ENCODE measurements around the gene TSPOAP1. TPM values are rescaled to one million over a fixed set of nuclear protein-coding genes. Genes with fewer than 3 reads are reported as not detected.

TSPOAP1 gene
- total RNA-seq, 2 donors from 2014 or later: 22.6 to 26.3 TPM

GRCh38 chr17:58327363-58328194, 1.0 kb downstream of the TSPOAP1 start:
- H3K27me3 ChIP-seq (replicated peaks; ENCODE audit: insufficient read depth): no peaks in the 10 kb centered on the region
- peaks cover 6 to 22% of the 10 kb centered on the region in 2 donors for H3K4me1 ChIP-seq (ENCODE audit: control insufficient read depth in 1 of 2, low read depth in 2 of 2)
- H3K4me3 ChIP-seq: no peak overlapping the region
- H3K27ac ChIP-seq: no peak overlapping the region
- TF ChIP-seq, protein P1, sequence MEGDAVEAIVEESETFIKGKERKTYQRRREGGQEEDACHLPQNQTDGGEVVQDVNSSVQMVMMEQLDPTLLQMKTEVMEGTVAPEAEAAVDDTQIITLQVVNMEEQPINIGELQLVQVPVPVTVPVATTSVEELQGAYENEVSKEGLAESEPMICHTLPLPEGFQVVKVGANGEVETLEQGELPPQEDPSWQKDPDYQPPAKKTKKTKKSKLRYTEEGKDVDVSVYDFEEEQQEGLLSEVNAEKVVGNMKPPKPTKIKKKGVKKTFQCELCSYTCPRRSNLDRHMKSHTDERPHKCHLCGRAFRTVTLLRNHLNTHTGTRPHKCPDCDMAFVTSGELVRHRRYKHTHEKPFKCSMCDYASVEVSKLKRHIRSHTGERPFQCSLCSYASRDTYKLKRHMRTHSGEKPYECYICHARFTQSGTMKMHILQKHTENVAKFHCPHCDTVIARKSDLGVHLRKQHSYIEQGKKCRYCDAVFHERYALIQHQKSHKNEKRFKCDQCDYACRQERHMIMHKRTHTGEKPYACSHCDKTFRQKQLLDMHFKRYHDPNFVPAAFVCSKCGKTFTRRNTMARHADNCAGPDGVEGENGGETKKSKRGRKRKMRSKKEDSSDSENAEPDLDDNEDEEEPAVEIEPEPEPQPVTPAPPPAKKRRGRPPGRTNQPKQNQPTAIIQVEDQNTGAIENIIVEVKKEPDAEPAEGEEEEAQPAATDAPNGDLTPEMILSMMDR (IDR thresholded peaks at IDR 0.05): no peak
- H3K36me3 ChIP-seq: no peaks in the 10 kb centered on the region
- no peaks in the 10 kb centered on the region for H3K9me3 ChIP-seq
- no peak for DNase-seq (ENCODE audit: low spot score)
- no peak for ATAC-seq (ENCODE audit: insufficient number of reproducible peaks, low FRiP score, low read depth)

GRCh38 chr17:58326609-58327362, 1.8 kb downstream of the TSPOAP1 start:
- no peak overlapping the region for H3K4me3 ChIP-seq
- no peak for DNase-seq (ENCODE audit: low spot score)
- no peaks in the 10 kb centered on the region for H3K36me3 ChIP-seq
- no peak overlapping the region for H3K27ac ChIP-seq
- TF ChIP-seq, protein P1 (IDR thresholded peaks at IDR 0.05): no peak
- no peaks in the 10 kb centered on the region for H3K9me3 ChIP-seq
- ATAC-seq (ENCODE audit: insufficient number of reproducible peaks, low FRiP score, low read depth): no peak
- H3K27me3 ChIP-seq (replicated peaks; ENCODE audit: insufficient read depth): no peaks in the 10 kb centered on the region
- H3K4me1 ChIP-seq (ENCODE audit: control insufficient read depth in 1 of 2, low read depth in 2 of 2): peaks cover 6 to 22% of the 10 kb centered on the region in 2 donors

GRCh38 chr17:58325976-58326468, 2.6 kb downstream of the TSPOAP1 start:
- H3K9me3 ChIP-seq: no peaks in the 10 kb centered on the region
- peaks cover 6 to 22% of the 10 kb centered on the region in 2 donors for H3K4me1 ChIP-seq (ENCODE audit: control insufficient read depth in 1 of 2, low read depth in 2 of 2)
- no peak for DNase-seq (ENCODE audit: low spot score)
- TF ChIP-seq, protein P1 (IDR thresholded peaks at IDR 0.05): no peak
- H3K4me3 ChIP-seq: no peak overlapping the region
- H3K27me3 ChIP-seq (replicated peaks; ENCODE audit: insufficient read depth): no peaks in the 10 kb centered on the region
- ATAC-seq (ENCODE audit: insufficient number of reproducible peaks, low FRiP score, low read depth): no peak
- H3K36me3 ChIP-seq: no peaks in the 10 kb centered on the region
- H3K27ac ChIP-seq: no peak overlapping the region

- Histone ChIP-seq H3K27me3 (replicated peaks; ENCODE audit: insufficient read depth) (no peaks in the 10 kb centered on the region), H3K4me1 (ENCODE audit: control insufficient read depth in 1 of 2, low read depth in 2 of 2) (peaks cover 6 to 22% of the 10 kb centered on the region in 2 donors), H3K27ac (no peak overlapping the region), H3K4me3 (peak overlapping the region; percentile 87), H3K9me3 (no peaks in the 10 kb centered on the region), H3K36me3 (no peaks in the 10 kb centered on the region)
- ATAC-seq (ENCODE audit: insufficient number of reproducible peaks, low FRiP score, low read depth): no peak
- DNase-seq (ENCODE audit: low spot score): no peak
- TF ChIP-seq, protein P1 (IDR thresholded peaks at IDR 0.05): no peak
Measured at GRCh38 chr17:58325289-58325726, 3.3 kb downstream of the TSPOAP1 start.
